Activated CD4-positive, alpha-beta memory T cell treated with anti-CD3 and anti-CD28 coated beads, Interleukin-2, amount 10 ng/mL, durations not matched to agents 7 days and 5 days (primary cell): ENCODE results near the gene PUSL1. TPM values are rescaled to one million over a fixed set of nuclear protein-coding genes. Genes with fewer than 3 reads are reported as not detected.
A peak's percentile ranks its signal among the peaks of the same experiment; 100 is the strongest.
"Not testable (repeated sequence)": the region's sequence is repeated elsewhere in the genome, so short reads cannot be mapped to it uniquely, and the experiment has no call there.

Source experiments
- CTCF ChIA-PET: fragments of 350-600 bp; sonication (Branson Sonifier 250); formaldehyde crosslinking; loops from one replicate; lab custom pipeline; 2021; ENCODE audit warnings: antibody characterized with exemption, inconsistent platforms; lab: Charles Lee
- POLR2A ChIA-PET: fragments of 350-600 bp; sonication (Branson Sonifier 250); formaldehyde crosslinking; loops from one replicate; lab custom pipeline; 2021; ENCODE audit warnings: antibody characterized with exemption; lab: Charles Lee
- DNase-seq: peaks from one replicate; pipeline ENCODE4 v3.0.0-alpha.2; 2020
- H3K27ac Mint-ChIP-seq: one replicate; pipeline ENCODE4 v1.8.0; 2021; ENCODE audit warnings: mild to moderate bottlenecking, mixed read lengths
- H3K27me3 Mint-ChIP-seq: one replicate; pipeline ENCODE4 v1.8.0; 2021; ENCODE audit warnings: mixed read lengths
- H3K36me3 Mint-ChIP-seq: one replicate; pipeline ENCODE4 v1.8.0; 2021; ENCODE audit warnings: low read depth, mixed read lengths
- H3K4me1 Mint-ChIP-seq: one replicate; pipeline ENCODE4 v1.8.0; 2021; ENCODE audit warnings: mixed read lengths
- H3K4me3 Mint-ChIP-seq: one replicate; pipeline ENCODE4 v1.8.0; 2021; ENCODE audit warnings: mild to moderate bottlenecking, mixed read lengths
- H3K9me3 Mint-ChIP-seq: one replicate; pipeline ENCODE4 v1.8.0; 2021; ENCODE audit warnings: mixed read lengths
- total RNA-seq, 2 experiments: library from RNA; stranded (reverse); gene quantifications; one replicate each; pipeline ENCODE4 v1.2.3, GENCODE V29; 2021

Gene PUSL1
- total RNA-seq, 2 experiments from 2014 or later, result 17.9 to 20.0 TPM

- DNase-seq, H3K4me1 Mint-ChIP-seq, H3K27me3 Mint-ChIP-seq, CTCF ChIA-PET, H3K4me3 Mint-ChIP-seq, H3K27ac Mint-ChIP-seq, H3K9me3 Mint-ChIP-seq: not testable (repeated sequence)
- peaks cover 35% of the 10 kb centered on the region for H3K36me3 Mint-ChIP-seq
- POLR2A ChIA-PET, result interaction anchor here (1.0 to 1.4 kb wide), 2 partner anchors 55 to 83 kb away, joined by 3 read pairs; partner anchors contain the start of gene CCNL2
Observed at GRCh38 chr1:1316199-1316598, 7.8 kb downstream of the PUSL1 start.

GRCh38 chr1:1317420-1317819, 9.0 kb downstream of the PUSL1 start:
- no peak for DNase-seq
- no peak overlapping the region for H3K27ac Mint-ChIP-seq
- ChIA-PET POLR2A (no interaction called here), CTCF (no interaction called here)
- H3K27me3 Mint-ChIP-seq, result no peaks in the 10 kb centered on the region
- H3K4me1 Mint-ChIP-seq, result peaks cover 17% of the 10 kb centered on the region
- H3K4me3 Mint-ChIP-seq, result no peak overlapping the region
- no peaks in the 10 kb centered on the region for H3K9me3 Mint-ChIP-seq
- peaks cover 38% of the 10 kb centered on the region for H3K36me3 Mint-ChIP-seq

GRCh38 chr1:1318131-1318652, 9.8 kb downstream of the PUSL1 start:
- peaks cover 21% of the 10 kb centered on the region for H3K4me1 Mint-ChIP-seq
- H3K9me3 Mint-ChIP-seq, result no peaks in the 10 kb centered on the region
- ChIA-PET POLR2A (no interaction called here), CTCF (no interaction called here)
- H3K4me3 Mint-ChIP-seq, result no peak overlapping the region
- no peak for DNase-seq
- no peak overlapping the region for H3K27ac Mint-ChIP-seq
- no peaks in the 10 kb centered on the region for H3K27me3 Mint-ChIP-seq
- H3K36me3 Mint-ChIP-seq, result peaks cover 33% of the 10 kb centered on the region

DNA sequence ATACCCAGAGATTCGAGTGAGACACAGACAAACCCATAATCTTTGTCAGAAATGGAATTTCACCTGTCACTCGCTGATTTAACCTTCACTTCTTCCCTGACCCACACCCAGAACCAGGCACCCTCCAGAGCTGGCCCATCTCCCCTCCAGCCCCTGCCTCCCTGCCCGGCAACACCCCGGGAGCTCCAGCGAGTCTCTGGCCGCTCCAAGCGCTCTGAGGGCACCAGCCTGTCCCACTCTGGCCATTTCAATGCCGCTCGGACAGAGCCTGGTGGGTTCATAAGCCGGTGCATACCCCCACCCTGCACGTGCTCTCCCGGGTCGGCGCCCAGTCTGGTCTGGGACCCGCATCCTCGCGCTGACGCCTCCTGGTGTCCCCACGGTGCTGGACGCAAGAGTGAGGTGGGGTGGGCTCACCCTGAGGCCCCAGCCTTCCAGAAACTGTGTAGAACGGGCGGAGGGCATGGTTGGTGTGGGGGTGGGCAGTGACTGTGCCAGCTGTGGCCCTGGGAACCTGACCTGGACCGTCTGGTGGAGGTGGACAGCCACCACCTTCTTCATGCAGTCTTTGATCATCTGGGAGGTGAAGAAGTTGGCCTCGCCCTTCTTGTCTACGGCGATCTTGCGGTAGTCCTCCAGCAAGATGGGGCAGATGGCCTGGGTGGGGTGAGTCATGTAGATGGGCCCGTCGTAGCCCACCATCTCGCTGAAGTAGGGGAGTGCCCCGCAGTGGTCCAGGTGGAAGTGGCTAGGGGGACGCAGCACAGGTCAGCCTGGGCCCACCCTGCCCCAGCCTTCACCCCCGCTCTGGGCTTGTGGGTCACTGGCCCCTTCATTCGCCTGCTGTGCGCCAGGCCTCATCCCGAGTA, 10.6 kb downstream of the PUSL1 start:
- Mint-ChIP-seq H3K4me1 (peaks cover 26% of the 10 kb centered on the region), H3K36me3 (peaks cover 34% of the 10 kb centered on the region), H3K9me3 (no peaks in the 10 kb centered on the region), H3K4me3 (no peak overlapping the region), H3K27me3 (no peaks in the 10 kb centered on the region), H3K27ac (no peak overlapping the region)
- ChIA-PET CTCF (no interaction called here), POLR2A (no interaction called here)
- DNase-seq, result no peak

DNA sequence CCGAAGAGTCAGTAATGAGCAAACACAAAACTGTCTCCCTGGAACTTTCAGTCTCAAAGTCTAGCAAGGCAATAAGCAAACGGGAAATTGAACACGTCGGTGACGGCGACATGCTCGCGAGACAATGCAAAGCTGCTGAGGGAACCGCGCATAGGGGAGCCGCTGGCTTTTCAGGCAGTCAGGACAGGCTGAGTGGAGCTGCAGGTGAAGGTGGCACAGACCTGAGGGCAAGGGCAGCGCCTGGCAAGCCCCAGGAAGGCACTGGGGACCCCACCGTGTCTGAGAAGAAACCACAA, 11.2 kb downstream of the PUSL1 start:
- ChIA-PET CTCF (no interaction called here), POLR2A (no interaction called here)
- H3K9me3 Mint-ChIP-seq, result no peaks in the 10 kb centered on the region
- H3K4me1 Mint-ChIP-seq, result peaks cover 28% of the 10 kb centered on the region
- no peak overlapping the region for H3K27ac Mint-ChIP-seq
- peaks cover 34% of the 10 kb centered on the region for H3K36me3 Mint-ChIP-seq
- DNase-seq, result no peak
- H3K27me3 Mint-ChIP-seq, result no peaks in the 10 kb centered on the region
- H3K4me3 Mint-ChIP-seq, result no peak overlapping the region

DNA sequence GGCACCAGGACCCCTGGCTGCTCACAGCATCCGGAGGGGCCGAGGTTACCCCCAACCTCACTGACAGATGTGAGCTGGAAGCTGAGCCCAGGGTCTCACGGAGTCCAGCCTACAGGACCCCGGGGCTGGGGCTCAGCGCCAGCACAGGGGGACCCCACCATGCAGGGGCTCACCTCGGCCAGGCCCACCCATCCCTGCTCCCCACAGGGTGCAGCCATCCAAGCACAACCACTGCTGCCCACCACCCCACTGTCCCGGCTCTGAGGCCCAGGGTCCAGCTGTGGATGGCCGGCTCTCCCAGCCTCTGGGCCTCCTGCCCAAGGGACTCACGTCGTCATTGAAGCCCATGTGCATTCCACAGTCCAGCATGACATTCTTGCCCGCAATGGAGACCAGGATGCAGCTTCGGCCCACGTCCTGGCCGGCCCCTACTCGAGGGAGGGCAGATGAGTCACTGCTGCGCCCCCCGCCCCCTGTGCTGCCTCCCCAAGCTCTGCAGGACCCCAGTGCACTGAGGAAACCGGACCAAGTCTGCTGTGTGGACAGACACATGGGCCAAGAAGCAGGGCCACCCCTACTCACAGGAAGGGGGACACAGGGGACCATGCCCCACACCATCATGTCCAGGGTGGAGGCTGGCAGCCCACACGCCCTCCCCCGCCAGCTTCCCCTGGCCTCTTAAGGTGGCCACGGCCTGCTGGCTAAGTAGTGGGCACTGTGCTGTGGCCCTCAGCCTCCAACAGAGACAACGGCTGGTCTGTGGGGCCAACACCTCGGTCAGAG, 12.5 kb downstream of the PUSL1 start:
- H3K36me3 Mint-ChIP-seq, result peaks cover 25% of the 10 kb centered on the region
- CTCF ChIA-PET, result no interaction called here
- POLR2A ChIA-PET, result no interaction called here

DNA sequence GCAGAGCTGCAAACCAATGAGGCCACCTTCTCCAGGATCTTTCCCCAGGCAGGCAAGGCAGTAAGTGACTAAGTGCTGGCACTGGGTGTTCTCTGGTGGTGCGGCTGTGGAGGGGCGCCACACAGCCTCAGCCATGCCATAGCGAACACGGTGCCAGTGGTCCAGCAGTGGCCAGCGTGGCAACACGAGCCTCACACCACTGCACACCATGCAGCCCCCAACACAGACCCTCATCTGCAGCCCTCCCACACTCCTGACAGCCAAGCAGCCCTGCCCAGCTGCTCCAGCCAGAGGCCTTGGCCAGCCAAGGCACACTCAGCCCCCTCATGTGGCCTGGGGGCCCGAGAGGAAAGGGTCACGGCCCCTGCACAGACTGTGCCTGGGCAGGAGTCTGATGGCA, 13.1 kb downstream of the PUSL1 start:
- no peak overlapping the region for H3K4me3 Mint-ChIP-seq
- no peaks in the 10 kb centered on the region for H3K27me3 Mint-ChIP-seq
- POLR2A ChIA-PET, result no interaction called here
- CTCF ChIA-PET, result no interaction called here
- no peak overlapping the region for H3K27ac Mint-ChIP-seq
- H3K4me1 Mint-ChIP-seq, result peaks cover 37% of the 10 kb centered on the region
- H3K36me3 Mint-ChIP-seq, result peaks cover 24% of the 10 kb centered on the region
- no peaks in the 10 kb centered on the region for H3K9me3 Mint-ChIP-seq
- no peak for DNase-seq

More for the DNA sequence above, 12.5 kb downstream of the PUSL1 start:
- H3K27me3 Mint-ChIP-seq, result no peaks in the 10 kb centered on the region
- H3K27ac Mint-ChIP-seq, result no peak overlapping the region
- H3K4me1 Mint-ChIP-seq, result peaks cover 31% of the 10 kb centered on the region
- no peaks in the 10 kb centered on the region for H3K9me3 Mint-ChIP-seq
- H3K4me3 Mint-ChIP-seq, result no peak overlapping the region
- DNase-seq, result no peak

- ChIA-PET CTCF (no interaction called here), POLR2A (interaction anchor here (1.6 kb wide), 1 partner anchor 9 kb away, joined by 6 read pairs; no protein-coding TSS in a partner anchor)
- Mint-ChIP-seq H3K36me3 (peaks cover 21% of the 10 kb centered on the region), H3K4me1 (peaks cover 39% of the 10 kb centered on the region), H3K4me3 (peak overlapping the region; percentile 87), H3K9me3 (no peaks in the 10 kb centered on the region), H3K27ac (peak overlapping the region; percentile 72), H3K27me3 (no peaks in the 10 kb centered on the region)
- DNase-seq, result no peak
Observed at GRCh38 chr1:1322418-1322817, 14.0 kb downstream of the PUSL1 start.

- Mint-ChIP-seq H3K27ac (peak overlapping the region; percentile 72), H3K4me3 (peak overlapping the region; percentile 87), H3K27me3 (no peaks in the 10 kb centered on the region), H3K4me1 (peaks cover 40% of the 10 kb centered on the region), H3K9me3 (no peaks in the 10 kb centered on the region), H3K36me3 (peaks cover 18% of the 10 kb centered on the region)
- CTCF ChIA-PET, result no interaction called here
- DNase-seq, result no peak
- POLR2A ChIA-PET, result interaction anchor here (1.6 kb wide), 1 partner anchor 10 kb away, joined by 6 read pairs; no protein-coding TSS in a partner anchor
Observed at GRCh38 chr1:1322952-1323351, 14.6 kb downstream of the PUSL1 start.

- Mint-ChIP-seq H3K4me1 (peaks cover 40% of the 10 kb centered on the region), H3K27me3 (no peaks in the 10 kb centered on the region), H3K9me3 (no peaks in the 10 kb centered on the region), H3K36me3 (peaks cover 16% of the 10 kb centered on the region), H3K27ac (no peak overlapping the region), H3K4me3 (peak overlapping the region; percentile 89)
- ChIA-PET CTCF (no interaction called here), POLR2A (interaction anchor here (1.6 kb wide), 1 partner anchor 11 kb away, joined by 6 read pairs; no protein-coding TSS in a partner anchor)
- DNase-seq, result no peak
Observed at GRCh38 chr1:1324084-1324523, 15.7 kb downstream of the PUSL1 start.

- peak within 1 kb of the TSS; percentile 86 for H3K27ac Mint-ChIP-seq
- H3K36me3 Mint-ChIP-seq, result peaks cover 11% of the 10 kb centered on the region
- peak; percentile 97 for DNase-seq
- peaks cover 38% of the 10 kb centered on the region for H3K4me1 Mint-ChIP-seq
- H3K4me3 Mint-ChIP-seq, result peak within 1 kb of the TSS; percentile 89
- H3K27me3 Mint-ChIP-seq, result no peaks in the 10 kb centered on the region
- ChIA-PET CTCF (interaction anchor here (0.8 to 1.1 kb wide), 2 partner anchors 47 to 203 kb away, joined by 3 to 4 read pairs; no protein-coding TSS in a partner anchor), POLR2A (interaction anchor here (0.8 to 2.7 kb wide), 9 partner anchors 10 to 167 kb away, joined by 3 to 11 read pairs (median 4); partner anchors contain the start of genes AURKAIP1 and CCNL2)
- no peaks in the 10 kb centered on the region for H3K9me3 Mint-ChIP-seq
Observed at GRCh38 chr1:1324524-1325287, 16.3 kb downstream of the PUSL1 start, which contains the start of the genes CPTP and INTS11. Gene CPTP (plus strand): TSS chr1:1324802. CDS start chr1:1326911, 2,109 bp downstream. Gene INTS11 (minus strand): TSS chr1:1324660. CDS start chr1:1324608, 52 bp downstream.
